RKO (cell line): ENCODE measurements around the gene INSYN2A.

Experiments
- DNase-seq: peaks from one replicate; pipeline ENCODE4 v3.0.0-alpha.2; 2016; ENCODE audit warnings: low spot score

Gene INSYN2A

DNA sequence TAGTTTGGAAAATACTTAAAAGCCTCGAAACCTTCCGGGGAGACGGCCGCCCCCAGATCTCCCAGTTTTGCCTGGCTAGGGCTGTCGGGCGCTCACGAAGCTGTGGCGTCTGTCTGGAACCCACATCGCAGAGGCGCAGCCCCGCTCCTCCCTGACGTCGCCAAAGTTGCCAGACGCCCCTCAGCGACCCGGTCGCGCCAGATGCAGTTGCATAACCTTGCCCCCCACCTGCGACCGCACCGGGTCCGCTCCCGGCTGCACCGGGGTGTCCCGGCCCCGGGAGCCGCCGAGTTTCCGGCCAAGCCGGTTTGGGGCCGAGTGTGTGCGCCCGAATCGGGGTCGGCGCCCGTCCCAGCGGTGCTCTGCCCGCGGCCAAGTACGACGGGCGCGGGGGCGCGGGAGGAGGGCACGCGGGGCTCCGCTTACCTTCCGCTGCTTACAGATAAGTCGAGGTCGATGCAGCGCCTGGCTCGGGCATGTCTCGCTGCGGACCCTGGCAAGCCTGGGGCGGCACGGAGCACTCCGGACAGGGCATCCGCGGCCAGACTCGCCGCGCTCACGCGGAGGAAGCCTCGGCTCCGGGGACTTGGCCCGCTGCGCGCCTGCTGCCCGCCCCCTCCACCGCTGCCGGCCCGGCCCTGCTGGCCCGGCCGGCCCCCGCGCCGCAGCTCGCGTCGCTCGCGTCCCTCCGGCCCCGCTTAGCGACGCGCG, 665 bp downstream of the INSYN2A start:
- no peak for DNase-seq

DNA sequence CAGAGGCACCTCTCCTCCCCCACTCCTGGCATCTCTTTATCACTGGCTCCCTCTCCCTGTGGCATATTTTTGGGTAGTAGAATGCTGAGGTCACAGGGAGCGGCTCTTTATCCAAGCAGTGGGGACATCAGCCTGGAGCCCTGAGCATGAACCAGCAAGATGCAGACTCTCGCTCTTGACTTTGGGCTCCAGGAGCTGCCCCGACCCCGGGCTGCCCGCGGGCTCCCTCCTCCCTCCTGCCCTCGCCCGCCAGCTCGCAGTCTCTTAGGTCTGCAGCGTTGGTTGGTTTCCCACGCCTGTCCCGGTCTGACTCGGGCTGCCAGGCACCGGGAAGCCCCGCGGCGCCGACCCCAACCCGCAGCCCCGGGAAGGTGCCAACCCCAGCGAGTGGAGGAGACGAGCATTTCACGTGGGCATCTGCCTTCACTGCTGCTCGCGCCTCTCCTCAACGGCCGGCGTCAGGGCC, 1.3 kb downstream of the INSYN2A start:
- no peak for DNase-seq

DNA sequence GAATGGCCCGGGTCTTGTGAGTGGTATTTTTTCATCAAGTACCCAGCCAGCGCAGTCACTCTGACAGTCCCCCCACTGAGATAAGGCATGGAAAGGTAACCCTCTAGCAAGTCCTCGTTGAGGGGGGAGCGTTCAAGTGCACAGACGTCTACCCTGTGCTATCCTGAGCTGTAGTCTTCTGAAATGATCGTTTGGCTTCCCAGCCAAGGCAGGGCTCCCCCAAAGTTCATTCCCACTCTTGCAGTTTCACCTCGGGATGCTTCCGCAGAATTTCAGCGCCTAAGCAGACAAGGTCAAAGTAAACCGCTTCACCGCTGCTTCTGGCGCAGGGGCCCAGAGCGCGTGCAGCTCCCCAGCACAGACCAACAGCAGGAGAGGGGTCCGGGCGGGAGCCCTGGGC, 1.8 kb downstream of the INSYN2A start:
- no peak for DNase-seq

DNA sequence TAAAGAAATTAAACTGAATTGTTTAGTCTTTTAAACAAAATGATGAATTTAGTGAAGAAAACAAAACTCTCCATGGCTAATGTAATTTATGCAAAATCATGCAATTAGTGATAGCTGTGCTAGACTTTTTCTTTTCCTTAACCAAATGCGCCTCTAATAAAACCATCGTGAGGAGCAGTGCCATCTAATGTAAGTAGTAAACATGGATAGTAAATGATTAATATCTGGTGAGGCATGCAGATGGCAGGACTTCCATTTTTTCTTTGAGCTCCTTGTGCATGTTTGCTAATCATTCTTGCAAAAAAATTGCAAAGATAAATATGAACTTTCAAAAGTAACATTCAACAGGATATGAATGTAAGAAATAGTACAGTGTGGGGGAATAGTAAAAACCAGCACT, 2.3 kb downstream of the INSYN2A start:
- DNase-seq = no peak

DNA sequence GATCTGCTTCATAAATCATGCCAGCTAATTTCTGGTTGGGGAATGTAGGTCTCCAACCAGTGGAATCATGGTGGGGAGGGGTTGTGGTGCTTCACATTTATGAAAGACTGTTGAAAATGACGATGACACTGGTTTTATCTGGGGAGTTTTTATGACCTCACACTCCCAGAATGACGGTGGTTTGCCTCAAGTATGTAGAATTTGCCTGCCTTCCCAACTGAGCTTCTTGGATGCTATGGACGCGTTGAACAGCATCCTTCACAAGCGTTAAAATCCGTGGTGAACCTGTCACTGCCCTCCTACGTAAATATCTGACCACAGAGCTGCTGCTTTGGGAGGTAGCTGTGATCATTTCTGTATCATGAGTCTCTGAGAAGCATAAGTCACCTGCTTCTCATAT, 3.3 kb downstream of the INSYN2A start:
- no peak for DNase-seq

DNA sequence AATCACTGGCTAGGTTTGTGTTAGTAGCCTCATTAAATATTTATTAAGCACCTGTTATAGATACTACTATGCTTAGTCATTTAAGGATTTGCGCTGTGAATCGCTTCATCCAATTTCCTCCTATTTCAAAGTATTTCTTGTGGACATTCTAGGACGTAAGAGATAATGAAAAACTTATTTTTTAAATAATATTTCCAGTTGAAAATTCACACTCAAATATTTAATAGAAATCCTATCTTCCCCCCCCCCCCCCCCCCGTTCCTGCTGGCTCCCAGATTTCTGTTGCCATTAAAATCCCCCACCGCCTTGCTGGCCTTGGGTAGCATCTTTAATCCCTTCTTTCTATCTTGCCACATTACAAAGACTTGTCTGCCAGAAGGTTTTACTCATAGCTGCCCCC, 6.0 kb downstream of the INSYN2A start:
- DNase-seq = no peak

DNA sequence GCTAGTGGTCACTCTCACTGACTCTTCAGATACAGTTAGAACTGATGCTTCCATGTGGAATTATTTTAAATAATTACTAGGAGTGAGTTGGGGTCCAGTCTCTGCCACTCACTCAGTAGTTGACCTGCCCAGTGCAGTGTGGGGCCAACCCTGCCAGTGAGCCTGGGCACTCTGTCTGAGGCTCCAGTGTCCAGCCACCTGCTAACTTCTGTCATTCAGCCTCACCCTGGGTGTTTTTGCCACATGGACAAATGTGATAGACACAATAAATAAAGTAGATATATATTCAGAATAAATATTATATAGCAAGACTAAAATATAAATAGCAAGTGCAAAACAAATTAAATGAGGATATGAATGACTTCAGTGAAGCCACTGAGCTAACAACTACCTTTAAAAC, 7.2 kb downstream of the INSYN2A start:
- no peak for DNase-seq

DNA sequence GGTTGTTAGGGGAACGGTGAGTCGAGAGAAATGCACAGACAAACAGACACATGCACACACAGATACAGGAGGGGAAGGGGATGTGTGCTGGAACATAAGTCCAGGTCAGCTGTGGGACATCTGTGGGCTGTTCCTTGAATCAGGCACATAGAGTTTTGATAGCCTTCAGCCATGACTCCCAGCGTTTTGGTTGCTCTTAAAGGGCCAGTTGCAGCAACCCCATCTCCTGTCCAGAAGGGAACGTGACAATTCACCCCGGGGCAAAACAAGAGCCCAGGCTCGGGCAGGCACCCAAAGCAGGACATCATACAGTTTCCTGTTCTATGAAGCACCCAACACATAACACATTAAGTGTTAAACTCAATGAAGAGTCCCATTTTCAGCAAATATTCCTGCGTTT, 9.6 kb downstream of the INSYN2A start:
- DNase-seq = no peak

DNA sequence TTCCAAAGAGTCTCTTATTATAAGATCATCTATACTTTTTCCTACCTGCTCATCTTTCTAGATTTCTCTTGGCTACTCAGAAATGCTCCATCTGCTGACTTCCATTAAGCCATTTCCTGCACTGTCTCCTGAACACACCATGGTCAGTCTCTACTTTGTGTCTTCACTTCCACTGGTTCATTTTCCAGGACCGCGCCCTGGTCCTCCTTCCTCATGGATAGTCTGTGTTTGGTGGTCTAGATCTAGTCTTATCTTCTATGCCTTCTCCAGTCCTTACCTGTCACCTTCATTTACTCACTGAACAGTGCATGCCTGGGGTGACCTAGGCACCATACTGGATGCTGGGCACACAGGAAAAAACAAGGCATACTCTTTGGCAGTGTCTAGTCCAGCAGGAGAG, 11.8 kb downstream of the INSYN2A start:
- DNase-seq = no peak

DNA sequence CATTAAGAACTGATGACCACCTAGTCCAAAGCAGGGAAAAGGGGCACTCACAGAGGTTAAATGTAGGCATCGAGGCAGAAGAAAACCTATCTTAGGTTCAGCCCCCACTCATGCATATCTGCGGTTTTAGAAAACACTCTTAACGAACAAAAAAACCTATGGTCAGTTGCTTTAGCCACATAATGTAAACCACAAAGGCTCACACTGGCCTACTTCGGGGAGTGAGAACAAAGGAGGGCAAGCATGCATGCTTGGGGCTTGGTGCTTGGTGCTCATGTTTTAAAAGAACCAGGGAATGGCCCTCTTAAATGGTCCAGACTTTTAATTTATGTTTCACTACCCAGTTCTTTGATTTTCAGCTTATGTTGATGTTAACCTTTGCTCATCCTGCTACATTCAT, 14.2 kb downstream of the INSYN2A start:
- no peak for DNase-seq

DNA sequence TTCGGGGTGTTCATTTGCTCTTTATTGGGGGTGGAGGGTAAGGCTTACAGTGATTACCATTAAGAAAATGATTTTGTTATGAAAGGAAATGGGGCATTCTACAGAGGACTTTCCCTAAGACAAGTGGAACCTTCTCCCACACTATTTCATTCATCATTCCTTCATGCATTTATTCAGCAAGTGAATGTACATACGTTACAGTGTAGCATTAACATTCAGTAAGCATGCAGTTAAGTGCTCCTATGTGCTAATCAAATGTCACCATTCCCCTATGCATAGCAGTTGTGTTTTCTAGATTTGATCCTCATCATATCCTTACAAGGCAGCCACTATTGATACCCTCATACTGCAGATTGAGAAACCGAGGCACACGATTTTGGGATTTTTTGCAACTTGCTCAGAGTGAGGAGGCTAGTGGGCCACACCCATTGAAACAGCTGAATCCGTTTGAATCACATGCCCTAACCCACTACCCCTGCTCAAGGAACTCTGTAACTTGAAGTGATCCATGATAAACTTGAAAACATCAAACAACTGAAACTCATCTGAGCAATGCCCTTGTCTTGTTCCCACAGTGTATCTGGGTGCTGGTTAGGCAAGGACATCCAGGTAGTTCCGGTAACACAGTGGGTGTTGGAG, 16.7 kb downstream of the INSYN2A start:
- DNase-seq = no peak

DNA sequence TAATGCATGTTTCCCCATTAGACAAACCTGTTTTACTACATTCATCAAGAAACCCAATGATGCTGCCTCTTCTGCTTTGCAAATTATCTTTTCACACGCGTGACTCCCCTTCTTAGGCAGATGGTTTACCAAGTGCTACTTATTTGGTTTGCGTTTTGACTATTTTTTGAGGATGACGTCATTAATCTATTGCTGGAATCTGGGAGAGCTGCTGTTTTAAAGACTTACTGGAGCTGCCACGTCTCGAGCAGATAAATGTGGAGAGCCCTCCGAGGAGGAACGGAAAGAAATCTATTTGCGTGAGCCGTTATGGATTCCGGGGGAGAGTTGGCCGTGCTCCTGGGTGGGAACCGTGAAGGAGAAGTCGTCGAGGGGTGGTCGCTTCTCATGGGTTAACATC, 19.7 kb downstream of the INSYN2A start:
- no peak for DNase-seq

DNA sequence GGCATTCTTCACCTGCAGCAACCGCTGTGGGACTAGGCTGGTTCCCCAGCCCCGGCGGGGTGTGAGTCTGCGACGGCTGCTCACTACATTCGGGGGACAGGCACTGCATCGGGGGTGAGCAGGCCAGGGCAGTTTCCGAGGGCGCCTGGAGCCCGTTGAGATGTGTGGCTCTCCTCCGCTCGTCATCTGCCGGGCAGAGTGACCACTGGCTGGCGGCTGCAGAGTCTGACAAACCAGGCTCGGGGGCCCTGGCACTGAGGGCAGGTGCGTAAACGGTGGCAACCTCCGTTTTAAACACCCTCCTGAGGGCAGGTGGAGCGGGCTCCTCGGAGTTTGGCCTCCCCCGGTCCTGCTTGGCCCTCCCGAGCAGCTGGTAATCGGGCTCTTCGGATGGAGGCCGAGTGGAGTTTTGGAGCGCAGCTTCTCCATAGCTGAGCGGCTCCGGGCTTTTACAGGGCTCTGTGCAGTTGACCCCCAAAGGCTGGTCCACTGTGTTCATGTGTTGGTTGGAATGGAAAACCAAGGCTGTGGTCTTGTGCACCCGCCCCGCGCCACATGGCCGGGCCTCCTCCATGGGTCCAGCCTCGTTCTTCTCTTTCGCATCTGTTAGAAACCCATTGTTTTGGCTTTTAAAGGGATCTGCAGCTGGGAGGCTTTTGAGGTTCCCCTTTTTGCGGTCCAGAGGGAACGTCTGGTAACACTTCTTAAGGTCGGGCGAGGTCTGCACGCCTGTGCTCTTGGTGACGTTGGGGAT, 20.9 kb downstream of the INSYN2A start:
- no peak for DNase-seq

DNA sequence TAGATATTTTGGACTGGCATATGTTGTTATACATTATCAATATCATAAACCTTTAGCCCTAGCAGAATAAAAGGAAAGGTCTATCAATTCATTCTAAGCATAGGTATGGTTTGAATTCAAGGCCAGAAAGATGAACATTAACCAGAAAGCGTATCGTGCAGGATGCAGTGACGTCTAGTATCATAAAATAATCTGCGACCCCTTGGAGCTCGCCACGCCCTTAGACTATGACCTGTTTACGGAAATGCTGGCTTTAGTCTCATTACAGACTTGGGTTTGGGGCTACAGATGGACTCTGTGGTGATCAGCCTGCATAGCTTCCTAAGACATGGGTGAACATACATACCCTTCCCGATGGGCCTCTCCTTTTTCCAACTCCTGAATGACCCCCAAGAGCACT, 21.5 kb downstream of the INSYN2A start:
- no peak for DNase-seq

DNA sequence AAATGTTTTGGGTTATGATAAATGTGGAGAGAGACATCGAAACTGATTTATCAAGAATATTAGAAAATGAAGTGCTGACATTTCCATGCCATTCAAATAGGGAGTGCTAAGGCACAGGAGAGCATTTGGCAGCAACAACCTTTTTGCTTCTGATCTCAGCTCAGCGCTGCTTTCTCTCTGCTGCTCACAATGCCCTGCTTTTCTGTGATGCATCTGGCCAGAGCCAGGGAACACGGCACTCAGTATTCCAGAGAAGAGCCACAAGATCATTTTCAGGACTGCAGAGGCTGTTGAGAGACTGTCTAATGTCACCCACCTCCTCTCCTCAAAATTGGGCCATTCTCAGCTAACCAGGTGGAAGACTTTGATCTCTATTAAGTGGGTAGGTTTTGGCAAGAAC, 28.1 kb downstream of the INSYN2A start:
- no peak for DNase-seq

DNA sequence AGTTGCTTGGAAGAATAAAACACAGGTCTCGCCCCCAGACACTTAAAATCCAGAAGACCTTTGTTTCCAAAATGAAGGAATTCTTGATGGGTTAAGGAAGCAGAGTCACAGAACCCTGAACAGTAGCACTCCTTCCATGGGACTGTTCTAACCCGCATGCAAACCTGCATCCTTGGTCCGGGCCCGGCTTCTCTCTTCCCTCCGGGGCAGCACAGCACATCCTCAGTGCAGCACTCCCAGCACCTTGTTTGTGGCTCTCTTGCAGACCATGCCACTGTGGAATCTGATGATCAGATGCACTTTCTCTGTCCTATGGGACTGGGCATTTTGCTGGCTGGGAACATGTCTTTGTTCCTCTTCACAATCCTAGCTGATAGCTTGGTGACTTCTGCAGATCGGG, 33.5 kb downstream of the INSYN2A start:
- DNase-seq = no peak

DNA sequence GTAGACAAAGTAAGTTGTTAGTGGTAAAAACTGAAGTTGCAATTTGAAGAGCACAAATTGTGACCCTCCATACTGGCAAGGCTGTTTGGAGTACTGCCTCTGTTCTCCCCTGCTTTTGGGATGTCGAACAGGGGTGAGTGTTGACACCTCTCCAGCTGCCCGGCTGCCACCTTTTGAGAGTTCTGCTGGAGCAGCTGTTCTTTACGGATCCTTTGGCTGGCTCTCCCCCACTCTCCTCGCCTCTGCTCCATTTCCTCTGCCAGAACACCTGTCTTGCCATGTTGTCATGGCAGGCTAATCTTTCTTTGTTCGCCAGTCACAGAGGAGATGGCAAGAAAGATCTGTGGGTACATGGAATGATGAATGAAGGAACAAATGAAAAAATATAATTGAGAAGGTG, 34.9 kb downstream of the INSYN2A start:
- no peak for DNase-seq

DNA sequence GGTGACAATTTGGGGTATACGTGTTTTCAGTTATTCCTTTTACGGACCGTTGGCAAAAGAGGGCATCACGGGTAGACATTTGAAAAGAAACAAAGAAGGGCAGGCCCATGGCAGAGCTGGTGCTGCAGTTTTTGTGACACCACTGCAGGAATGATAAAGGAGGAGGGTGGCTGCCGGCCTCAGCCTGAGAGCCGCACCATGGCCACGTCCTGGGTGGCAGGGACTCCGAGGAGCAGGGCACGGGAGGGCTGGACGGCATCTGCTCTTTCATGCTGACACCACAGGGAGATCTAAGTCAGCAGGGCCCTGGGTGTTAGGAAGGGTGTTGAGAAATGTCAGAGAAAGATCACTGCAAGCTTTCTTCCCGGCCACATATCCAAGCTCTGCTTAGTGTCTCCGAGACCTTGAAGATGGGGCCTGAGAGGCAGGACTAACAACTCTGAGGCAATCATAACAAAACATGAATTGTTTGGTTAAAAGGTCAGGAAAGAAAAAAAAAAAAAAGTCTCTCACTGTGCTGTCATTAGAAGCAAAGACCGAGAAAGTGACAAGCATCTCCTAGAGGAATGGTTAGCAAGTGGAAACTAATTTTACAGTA, 36.6 kb downstream of the INSYN2A start:
- DNase-seq = no peak

DNA sequence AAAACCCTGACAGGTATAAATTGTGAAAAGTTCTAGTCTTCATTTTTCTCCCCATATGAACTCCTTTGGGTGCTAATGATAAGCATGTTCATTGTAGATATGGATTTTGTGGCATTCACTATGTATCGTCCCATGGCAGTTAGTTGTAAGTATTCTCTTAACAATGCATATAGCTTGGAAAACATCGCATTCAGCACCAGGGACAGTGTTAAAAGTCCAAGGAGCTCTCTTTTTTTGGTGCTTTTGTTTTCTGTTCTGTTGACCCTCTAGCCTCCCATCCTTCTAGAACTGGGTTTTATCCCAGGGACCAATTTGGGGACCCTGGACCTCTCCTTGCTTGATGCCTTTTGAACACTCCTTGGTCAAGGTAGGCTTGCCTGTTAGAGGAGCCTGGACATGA, 37.7 kb downstream of the INSYN2A start:
- no peak for DNase-seq

DNA sequence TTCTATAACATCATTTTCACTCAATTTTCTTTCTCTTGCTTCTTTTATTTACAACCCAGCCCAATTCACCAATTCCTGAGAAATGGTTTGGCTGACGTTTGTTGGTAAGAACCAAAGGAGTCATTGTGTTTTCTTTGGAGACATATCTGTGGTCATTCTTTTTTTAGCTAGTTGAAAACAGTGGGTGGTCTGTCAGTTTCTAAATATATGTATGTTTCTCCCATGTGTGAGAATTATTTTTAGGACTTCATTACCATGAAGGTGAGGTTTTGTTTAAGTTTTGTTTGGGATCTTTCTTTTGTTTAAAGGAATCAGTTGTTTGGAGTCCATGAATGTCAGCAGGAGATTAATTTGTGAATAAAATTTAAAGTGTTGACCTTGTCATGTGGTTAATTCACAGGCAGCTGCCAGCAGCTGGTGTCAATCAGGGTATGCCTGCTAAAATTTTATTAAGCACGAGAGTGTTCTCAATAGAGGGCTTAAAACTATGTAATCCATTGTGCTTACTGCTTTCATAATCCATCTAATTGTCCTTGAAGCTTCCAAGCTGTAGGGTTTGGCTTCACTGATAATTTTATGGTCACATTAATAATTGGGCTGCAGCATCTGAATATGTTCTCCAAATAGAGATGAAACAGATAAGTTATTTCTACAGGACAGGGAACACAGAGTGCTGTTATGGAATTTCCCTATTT, 38.7 kb downstream of the INSYN2A start:
- no peak for DNase-seq

DNA sequence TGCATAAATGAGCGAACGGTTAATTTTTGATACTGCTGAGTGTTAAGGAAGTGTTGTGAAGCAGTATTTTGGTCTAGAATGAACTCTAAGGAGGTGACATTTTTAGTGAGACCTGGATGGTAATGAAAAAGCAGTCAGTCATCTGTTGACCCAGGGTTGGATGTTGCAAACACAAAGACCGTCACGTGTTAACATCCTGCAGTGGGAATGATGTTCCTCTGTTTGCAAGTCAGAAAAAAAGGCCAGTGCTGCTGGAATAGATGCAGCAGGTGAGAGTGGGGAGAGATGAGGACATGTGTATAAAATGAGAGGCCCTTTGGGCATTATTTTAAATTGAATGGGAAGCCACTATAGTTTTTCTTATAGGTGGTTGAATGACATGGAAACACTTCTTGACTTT, 39.3 kb downstream of the INSYN2A start:
- DNase-seq = no peak
